ENCODE data around the gene TES.
"Not testable (repeated sequence)": the region's sequence is repeated elsewhere in the genome, so short reads cannot be mapped to it uniquely, and the experiment has no call there.

The TES gene, protein sequence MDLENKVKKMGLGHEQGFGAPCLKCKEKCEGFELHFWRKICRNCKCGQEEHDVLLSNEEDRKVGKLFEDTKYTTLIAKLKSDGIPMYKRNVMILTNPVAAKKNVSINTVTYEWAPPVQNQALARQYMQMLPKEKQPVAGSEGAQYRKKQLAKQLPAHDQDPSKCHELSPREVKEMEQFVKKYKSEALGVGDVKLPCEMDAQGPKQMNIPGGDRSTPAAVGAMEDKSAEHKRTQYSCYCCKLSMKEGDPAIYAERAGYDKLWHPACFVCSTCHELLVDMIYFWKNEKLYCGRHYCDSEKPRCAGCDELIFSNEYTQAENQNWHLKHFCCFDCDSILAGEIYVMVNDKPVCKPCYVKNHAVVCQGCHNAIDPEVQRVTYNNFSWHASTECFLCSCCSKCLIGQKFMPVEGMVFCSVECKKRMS

DNA sequence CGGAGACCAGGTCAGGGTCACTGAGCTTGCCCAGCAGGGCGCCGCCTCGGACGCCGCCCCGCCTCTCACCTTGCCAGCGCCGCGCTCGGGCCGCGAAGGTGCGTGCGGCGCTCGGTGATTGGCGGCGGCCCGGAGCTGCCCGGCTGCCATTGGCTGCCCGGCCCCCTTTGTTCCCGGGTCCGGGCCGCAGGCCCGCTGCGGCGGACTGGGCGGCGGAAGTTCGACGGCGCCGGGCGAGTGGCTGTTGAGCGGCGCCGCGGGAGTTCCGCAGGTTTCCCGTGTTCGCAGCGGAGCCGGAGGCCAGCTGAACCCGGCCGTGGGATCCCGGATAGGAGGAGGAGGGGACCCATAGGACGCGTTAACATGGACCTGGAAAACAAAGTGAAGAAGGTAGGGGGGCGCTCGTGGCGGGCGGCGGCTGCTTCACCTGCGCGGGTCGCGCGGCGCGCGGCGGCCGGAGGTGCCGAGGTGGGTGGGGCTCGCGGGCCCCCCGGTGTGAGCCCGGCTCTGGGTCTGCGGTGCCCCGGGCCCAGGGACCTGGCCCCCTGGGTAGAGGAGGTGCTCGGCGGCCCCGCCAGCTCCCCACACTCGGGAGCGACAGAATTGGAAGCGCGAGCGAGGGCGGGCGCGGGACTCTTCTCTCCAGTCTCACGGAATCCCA is at the start of gene TES:
TSS of gene TES (plus strand) at position 195 of the 661 bp plus-strand sequence. CDS start at position 364, 169 bp downstream.
- peak; percentile 80 for DNase-seq

DNA sequence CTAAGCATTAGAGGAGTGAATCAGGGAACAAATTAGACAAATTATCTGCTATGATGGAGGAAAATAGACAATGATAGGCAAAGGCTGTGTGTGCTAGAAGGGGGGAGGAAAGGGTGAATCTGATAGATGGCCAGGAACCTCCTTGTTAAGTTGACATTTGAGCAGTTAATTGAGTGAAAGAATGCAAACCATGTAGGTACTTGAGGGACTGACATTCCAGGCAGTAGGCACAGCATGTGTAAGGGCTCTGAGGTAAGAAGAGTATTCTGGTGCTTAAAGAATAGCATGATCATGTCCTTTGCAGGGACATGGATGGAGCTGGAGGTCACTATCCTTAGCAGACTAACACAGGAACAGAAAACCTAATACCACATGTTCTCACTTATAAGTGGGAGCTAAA is 48.6 kb upstream of the TES start:
- DNase-seq: peak; percentile 38

DNA sequence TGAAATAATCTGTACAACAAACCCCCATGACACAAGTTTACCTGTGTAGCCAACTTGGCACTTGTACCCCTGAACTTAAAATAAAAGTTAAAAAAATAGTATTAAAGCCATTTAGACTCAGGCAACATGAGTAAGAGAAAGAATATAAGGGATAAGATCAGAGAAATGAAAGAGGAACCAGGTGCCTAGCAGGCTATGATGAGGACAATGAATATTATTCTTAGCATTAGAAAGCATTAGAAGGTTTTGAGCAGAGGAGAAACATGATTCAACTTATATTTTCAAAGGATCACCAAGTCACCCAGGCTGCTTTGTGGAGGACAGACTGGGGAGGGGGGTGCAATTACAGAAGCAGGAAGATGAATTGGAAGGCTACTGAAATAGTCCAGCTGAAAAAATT is 48.1 kb upstream of the TES start:
- DNase-seq: no peak

DNA sequence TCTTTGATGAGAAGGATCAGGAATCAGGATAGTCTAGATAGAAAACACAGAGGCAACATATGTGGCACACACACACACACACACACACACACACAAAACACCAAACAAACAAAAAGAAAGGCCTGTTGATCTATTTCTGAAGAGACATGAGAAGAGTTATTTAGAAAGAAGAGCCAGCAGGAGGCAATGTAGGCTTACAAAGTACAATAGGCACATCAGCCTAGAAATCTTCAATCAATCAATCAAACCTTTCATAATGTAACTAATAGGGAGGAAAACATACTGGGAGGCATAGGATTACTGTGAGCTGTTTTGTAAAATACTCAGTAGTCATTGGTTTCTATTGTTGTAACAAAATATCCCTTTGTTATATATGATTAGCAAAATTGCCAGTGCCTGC is 47.3 kb upstream of the TES start:
- no peak for DNase-seq

DNA sequence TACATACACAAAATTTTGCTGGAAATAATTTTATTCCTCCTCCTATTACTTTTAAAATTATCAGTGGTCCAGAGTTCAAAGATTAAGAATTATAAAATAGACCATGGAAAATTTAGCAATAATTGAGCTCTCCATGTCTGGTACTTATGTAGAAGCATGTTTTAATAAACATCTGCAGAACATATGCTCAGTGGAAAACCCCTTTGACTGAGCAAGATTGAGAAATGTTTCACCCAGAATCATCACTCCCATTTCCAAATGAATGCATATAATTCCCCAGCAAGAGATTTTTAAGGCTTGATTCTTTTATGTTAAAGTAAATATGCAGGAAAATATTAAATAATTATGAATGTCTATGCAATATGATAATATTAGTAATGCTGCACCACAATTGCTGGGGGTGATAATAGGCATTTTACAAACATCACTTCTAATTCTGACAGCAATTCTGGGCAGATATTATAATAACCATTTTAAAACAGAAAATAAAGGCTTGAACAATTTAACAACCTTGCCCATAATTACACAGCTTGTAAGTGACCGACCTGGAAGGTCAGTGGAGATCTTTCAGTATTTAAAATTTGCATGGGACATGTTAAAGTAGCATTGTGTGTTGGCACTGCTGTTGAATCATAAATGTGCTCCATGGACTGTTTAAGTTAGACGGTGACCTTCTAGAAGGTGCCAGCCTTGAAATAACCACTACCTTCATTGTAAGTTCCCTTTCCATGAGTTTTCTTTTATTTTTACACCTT is 45.6 kb upstream of the TES start:
- DNase-seq: no peak

DNA sequence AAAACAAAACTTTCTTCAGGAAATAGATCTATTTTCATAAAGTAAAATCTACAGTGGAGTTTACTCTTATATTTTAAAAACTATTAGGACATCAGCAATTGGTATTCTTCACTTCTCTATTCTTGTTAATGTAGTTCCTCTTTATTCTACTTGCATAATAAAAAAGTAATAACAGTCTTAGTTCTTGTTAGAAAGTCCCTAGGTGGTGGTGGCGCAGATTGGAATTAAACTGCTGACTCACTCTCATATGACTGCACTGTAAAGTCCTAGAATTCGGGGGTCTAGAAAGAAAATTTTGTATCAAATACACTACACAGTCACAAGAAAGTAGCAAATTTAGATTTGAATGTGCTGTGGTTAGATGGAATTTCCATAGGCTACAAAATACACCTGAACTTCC is 44.6 kb upstream of the TES start:
- no peak for DNase-seq

DNA sequence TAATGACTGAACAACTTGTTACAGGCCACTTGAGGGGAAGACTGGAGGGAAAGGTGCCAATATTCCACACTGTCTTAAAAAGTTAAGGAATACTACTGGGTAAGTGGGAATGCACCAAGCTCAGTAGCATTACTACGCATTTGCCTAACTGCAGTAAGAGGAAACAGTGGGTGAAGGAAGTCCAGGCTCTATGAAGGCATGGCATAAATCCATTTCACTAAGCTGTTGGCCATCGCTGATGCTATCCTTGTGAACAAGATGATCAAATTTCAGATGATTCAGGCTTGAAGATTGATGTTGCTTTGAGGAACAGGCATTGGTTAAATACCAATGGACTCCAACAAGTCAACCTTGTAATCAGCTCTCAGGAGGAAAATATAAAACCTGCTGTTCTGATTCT is 44.2 kb upstream of the TES start:
- no peak for DNase-seq

DNA sequence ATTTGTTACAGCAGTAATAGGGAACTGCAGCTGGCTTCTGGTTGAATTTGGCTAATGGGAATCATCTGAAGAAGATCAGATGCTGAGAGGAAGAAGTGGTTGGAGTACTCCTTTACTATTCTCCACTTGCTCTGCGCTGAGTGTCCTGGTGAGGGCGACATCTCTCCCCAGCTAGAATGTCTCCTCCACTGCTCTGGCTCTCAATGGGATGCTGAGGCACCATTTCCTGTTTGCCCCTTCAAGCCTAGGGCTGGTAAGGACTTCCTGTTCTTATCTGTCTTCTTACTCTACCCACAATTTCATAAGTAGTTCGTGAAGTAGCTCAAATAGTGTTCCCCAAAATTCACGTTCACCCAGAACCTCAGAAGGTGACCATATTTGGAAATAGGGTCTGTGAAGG is 43.2 kb upstream of the TES start:
- DNase-seq: no peak

DNA sequence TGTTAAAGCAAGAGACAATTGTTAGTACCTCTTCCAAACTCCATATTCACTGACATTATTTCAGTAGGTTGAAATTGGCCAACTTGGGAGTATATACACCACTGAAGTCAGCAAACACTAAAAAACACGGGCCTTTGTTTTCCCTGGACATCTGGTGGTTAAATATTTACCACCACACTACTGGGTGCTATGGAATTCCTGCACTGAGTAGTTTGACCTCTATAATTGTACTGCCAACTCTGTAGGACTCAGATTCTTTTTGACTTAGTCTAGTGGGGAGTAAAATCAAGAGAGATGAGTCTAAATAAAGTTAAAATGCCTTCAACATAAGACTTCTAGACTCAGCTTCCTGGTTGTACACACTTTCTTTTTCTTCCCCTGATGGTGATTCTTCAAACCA is 41.3 kb upstream of the TES start:
- DNase-seq: peak; percentile 87

DNA sequence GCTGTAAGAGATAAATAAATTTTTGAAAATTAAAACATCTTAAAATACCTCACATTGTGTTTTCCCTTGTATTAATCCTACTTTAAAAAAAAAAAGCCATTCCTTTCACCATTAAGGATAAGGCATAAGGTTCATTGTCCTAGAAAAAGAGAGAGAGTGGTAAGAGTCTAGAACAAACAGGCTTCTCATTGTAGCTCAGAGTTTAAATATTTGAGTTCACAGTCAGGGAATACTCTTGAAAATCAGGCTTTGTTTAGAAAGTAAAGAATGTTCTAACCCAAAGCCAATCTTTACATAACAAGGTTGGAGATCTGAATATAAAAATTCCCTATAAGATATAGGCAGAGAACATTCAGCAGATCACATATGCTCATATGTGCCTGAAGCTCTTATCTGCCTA is 40.2 kb upstream of the TES start:
- DNase-seq: no peak

DNA sequence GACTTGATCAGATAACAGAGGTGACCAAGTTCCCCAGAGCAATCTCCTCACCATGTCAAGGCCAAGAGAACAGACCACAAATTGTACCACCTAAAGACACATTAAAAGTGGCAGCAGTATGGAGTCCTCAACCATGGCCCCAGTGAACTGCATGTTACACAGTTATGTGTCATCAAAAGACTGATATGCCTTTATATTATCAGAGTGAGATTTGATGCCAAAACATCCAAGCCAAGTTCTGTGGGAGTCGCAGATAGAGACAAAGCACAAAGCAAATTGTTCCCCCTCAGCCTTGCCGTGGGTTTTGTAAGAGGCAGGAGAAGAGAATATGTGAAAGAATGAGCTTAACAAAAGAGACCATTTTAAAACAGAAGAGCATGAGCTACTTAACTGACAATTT is 39.2 kb upstream of the TES start:
- no peak for DNase-seq

DNA sequence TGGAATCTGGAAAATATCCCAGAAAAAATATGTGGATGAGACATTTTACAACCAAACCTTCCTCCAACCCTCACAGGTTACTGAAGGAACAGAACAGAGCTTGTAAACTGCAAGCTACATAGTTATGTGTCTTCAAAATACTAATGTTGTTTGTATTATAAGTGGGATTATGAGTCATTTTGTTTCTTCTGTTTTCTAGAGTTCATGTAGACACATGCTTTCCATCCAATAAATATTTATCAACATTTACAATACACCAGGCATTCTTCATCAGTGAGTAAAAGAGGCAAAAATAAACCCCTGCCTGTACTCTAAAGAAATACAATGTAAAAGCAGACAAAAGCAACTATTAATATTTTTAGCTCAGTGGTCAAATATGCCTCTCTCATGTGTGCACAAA is 38.0 kb upstream of the TES start:
- DNase-seq: no peak

DNA sequence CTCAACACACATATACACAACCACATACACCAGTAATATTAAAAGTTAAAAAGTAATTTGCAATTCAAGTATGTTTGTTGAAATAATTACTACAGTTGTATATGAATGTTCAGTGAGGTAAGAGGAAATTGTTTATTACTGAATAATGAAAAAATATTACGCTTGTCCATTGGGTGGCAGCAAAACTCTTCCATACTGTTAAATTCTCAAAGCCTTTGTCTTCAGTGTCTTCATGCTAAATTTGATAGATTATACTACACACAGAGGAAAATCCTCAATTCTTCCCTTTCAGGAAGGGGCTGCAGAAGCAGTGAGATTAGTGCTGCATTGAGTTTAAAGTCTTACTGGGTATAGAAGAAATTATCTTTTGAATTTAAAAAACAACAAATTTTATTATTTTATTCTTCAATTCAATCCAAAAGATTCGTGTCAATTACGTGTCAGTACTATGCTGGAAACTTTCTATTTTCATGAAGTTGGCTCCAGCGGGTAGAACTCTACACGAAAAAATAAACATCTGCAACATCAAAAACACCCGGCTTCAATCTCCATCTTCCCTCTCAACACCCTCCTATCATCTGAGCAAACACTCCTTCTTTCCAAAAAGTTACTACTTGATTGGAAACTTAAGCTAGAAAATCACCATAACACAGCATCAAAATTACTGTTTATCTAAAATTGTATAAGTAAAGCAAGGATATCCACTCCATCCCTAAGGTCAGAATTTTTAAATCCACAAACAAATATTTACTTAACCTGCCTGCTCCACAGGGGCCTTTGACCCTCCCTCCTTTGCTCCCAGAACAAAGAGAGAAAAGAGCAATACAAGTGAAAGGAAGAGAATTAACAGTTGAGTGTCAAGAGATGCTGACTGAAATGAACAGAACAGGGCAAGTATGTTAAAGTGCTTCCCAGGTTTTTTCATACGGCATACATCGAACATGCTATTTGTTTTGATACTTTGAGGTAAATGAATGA is 37.0 kb upstream of the TES start:
- peak; percentile 40 for DNase-seq

DNA sequence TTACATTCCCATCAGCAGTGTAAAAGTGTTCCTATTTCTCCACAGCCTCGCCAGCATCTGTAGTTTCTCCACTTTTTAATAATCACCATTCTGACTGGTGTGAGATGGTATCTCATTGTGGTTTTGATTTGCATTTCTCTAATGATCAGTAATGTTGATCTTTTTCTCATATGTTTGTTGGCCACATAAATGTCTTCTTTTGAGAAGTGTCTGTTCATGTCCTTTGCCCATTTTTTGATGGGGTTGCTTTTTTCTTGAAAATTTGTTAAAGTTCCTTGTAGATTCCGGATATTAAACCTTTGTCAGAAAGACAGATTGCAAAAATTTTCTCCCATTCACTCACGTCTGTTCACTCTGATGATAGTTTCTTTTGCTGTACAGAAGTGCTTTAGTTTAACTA is 35.2 kb upstream of the TES start:
- DNase-seq: not testable (repeated sequence)

DNA sequence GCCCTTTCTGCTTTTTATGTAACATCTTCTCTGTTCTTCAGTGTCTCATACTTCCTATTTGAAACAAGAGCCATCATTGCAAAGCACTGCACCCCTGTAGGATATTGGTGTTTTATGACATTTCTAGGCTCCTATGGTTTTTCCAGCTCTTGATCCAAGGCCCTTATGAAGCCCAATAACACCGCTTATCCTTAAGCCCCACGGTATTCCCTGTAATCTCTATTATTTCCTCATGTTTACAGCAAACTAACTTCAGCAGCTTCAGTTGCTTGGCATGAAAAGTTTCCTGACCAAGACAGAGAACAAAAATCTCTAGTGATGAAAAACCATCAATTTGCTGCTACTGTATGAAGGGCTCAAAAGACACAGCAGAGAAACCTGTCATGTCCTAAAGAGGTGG is 34.1 kb upstream of the TES start:
- DNase-seq: no peak

DNA sequence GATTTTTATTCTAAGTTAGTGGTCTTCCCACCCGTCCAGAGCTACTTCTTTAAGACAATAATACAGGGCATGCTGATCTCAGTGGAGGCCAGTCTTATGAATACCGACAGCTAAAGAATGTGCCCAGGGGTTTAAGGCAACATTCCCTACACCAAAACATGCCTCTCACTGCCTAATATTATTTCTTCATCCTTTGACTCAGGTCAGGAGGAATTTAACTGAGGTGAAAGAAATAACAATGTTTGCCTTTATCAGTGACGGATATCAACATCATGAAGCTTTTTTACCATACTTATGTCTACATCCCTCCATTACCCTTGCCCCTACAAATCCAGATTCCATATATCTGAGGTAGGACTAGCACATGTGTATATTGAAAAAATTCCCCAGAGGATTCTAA is 33.3 kb upstream of the TES start:
- DNase-seq: peak; percentile 76

DNA sequence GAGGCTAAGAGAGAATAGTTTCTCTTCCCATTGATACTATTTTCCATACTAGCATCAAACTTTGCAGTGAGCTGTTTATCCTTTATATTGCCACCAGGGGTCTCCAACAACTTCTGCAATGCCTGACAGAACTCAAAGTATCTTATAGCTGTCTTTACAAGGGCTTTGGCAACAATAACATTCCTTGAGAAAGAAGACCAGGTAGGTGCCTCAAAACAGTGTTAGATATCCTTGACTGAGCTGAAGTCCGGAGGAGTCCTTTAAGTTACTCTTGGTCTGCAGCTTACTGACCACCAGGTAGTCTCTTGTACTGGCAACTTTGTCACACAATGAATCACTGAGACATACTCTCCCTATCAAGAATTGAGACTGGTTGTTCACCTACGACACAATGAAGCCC is 30.0 kb upstream of the TES start:
- peak; percentile 72 for DNase-seq

DNA sequence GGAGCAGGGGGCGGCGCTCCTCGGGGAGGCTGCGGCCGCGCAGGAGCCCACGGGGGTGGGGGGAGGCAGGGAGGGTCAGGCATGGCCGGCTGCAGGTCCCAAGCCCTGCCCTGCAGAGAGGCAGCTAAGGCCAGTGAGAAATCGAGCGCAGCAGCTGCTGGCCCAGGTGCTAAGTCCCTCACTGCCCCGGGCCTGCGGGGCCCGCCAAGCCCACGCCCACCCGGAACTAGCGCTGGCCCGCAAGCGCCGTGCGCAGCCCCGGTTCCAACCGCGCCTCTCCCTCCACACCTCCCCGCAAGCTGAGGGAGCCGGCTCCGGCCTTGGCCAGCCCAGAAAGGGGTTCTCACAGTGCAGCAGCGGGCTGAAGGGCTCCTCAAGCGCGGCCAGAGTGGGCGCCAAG is 28.3 kb upstream of the TES start:
- no peak for DNase-seq

DNA sequence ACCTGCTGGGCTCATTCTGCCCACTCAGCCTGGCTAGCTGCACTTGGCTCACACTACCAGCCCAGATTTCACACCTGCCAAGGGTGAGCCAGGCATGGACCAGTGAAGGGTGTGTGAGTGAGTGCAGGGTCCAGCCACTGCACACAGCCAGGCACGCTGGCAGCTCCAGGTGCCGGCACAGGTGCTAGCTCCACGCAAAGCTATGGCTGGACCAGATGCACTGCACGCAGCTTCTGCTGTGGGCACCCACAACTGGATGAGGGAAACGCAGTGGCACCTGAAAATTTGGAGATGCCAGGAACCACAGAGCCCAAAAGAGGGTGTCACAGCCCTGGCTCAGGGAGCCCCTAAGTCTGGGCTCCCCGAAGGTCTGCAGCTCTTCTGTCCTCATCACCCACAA is 24.9 kb upstream of the TES start:
- no peak for DNase-seq

DNA sequence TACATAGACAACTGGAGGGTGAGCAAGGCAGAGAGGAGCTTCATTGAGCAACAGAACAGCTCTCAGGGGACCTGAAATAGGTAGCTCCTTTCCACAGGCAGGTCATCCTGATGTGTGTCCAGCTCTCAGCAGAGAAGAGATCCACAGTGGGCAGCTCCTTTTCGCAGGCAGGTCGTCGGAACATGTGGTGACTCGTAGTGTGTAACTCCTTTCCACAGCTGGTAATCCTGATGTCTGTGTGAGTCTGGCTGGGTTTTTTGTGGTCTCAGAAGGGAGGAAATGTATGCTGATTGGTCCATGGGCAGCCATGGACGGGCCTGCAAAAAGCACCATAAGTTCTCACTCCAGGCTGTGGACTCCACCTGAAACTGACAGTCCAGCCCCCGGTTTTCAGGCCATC is 24.4 kb upstream of the TES start:
- no peak for DNase-seq

DNA sequence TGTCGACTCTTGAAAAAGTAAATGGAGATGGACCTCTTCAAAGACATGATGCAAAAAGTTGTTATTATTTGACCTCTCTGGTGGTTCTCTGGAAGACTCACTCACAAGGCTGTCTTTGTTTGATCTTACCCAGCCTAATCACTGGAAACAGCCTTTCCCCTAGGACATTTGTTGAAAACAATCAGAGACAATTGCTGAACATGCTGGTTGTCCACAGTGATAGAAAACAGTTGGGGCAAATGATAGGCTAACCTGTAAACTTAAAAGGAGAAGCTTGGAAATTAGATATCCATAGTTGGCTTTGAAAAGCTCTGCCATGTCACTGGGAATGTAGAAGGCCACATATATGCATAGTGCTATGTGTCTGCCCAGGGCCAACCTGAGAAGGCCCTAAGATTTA is 22.9 kb upstream of the TES start:
- no peak for DNase-seq

DNA sequence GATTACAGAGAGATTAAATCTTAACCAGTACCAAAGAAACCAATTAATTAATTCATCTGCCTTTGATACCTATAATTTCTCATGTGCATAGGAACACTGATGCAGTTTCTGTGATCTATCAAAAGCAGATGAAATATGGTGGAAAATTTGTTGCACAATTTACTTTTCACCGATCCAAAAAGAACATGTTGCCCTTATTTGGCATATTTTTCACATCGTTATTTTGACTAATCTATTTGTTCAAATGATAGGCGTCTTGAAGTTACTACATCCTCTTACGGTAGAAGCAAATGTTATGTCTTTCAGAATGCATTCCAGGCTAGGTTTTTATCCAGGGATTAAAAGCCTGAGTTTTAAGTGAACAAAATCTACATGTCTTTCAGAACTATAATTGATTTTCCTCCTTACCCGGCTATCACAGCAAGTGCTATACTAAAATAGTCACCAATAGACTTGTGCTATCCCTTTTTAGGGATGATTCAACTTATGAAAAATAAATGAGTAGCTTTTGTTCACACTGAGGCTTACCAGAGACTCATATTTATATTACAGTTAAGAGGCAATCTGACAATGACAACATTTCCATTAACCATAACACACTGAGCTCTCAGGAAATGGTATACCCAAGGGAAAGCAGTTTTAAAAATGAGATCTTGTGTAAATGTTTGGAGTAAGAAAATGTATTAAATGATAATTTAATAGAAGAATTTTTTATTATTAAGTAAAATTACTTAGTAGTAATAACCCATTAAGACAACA is 16.8 kb upstream of the TES start:
- no peak for DNase-seq
